Measurements from ENCODE around the gene SPOP.

DNA sequence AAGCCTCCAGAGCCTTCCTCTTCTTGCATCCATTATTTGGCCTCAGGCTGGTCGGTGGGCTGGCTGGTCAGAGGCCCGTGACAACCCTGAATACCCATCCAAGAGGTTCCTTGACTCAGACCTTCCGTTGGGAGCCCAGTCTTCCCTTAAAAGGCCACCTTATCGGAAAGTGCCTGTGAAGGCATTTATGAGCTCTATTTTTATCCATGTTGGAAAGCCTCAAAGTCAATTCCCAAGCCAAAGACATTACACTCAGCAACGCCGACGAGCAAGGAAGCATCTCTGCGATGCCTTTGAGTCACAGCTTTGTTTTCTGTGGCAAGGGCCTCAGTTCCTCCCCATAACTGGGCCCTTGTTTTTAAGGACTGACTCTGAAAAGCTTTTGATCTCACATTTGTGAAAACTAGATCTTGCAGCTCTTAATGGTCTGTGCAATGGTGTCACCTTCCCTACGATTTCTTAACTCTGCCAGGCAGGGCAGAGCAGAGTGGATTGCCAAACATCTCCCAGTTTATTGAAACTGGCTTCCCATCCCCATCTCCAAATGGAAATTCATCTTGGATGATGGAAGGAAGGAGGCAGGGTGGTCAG is 13.3 kb upstream of the SPOP start:
- TF ChIP-seq, protein P1, sequence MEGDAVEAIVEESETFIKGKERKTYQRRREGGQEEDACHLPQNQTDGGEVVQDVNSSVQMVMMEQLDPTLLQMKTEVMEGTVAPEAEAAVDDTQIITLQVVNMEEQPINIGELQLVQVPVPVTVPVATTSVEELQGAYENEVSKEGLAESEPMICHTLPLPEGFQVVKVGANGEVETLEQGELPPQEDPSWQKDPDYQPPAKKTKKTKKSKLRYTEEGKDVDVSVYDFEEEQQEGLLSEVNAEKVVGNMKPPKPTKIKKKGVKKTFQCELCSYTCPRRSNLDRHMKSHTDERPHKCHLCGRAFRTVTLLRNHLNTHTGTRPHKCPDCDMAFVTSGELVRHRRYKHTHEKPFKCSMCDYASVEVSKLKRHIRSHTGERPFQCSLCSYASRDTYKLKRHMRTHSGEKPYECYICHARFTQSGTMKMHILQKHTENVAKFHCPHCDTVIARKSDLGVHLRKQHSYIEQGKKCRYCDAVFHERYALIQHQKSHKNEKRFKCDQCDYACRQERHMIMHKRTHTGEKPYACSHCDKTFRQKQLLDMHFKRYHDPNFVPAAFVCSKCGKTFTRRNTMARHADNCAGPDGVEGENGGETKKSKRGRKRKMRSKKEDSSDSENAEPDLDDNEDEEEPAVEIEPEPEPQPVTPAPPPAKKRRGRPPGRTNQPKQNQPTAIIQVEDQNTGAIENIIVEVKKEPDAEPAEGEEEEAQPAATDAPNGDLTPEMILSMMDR (conservative IDR thresholded peaks at IDR 0.05; ENCODE audit: low read depth, low read length), result no peak
- TF ChIP-seq MAFK (IDR thresholded peaks at IDR 0.05; ENCODE audit: low read depth, low read length), result no peak
- TF ChIP-seq POLR2A (IDR thresholded peaks at IDR 0.05; ENCODE audit: low read depth, low read length), result no peak
- no peak for TF ChIP-seq RCOR1 (IDR thresholded peaks at IDR 0.05; ENCODE audit: insufficient replicate concordance, low read length)
- no peak for TF ChIP-seq FOS (IDR thresholded peaks at IDR 0.05; ENCODE audit: low read depth, low read length)
- no peak for TF ChIP-seq RAD21 (IDR thresholded peaks at IDR 0.05; ENCODE audit: low read length)
- no peak for TF ChIP-seq MXI1 (IDR thresholded peaks at IDR 0.05; ENCODE audit: borderline replicate concordance, low read depth, low read length)
- TF ChIP-seq CEBPB (IDR thresholded peaks at IDR 0.05; ENCODE audit: low read depth, low read length), result no peak
